ENCODE data around the gene MRO. TPM values are rescaled to one million over a fixed set of nuclear protein-coding genes. Genes with fewer than 3 reads are reported as not detected.

The MRO gene
- total and polyA plus RNA-seq, 2 of the 8 experiments (the other 6 are each of a cell fraction or from before 2014, with no cell fraction given), result 0.65 to 1.0 TPM

DNA sequence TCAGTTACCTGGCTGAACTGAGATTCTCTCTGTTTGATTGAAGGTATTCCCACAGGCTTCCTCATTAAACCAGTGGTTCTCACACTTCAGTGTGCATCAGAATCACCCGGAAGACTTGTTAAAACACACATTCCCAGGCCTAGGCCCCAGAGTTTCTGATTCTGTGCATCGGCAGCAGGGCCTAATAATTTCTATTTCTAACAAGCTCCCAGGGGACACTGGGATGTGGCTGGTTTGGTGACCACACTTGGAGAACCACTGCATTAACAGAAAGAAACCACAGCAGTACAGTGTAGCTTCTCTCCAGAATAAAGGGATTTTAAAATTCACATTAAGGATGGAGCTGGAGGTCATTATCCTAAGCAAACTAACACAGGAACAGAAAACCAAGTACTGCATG, 6.5 kb downstream of the MRO start (continued):
- TF ChIP-seq CEBPB (IDR thresholded peaks at IDR 0.05; ENCODE audit: low read depth, low read length), result no peak
- TF ChIP-seq, protein P1, sequence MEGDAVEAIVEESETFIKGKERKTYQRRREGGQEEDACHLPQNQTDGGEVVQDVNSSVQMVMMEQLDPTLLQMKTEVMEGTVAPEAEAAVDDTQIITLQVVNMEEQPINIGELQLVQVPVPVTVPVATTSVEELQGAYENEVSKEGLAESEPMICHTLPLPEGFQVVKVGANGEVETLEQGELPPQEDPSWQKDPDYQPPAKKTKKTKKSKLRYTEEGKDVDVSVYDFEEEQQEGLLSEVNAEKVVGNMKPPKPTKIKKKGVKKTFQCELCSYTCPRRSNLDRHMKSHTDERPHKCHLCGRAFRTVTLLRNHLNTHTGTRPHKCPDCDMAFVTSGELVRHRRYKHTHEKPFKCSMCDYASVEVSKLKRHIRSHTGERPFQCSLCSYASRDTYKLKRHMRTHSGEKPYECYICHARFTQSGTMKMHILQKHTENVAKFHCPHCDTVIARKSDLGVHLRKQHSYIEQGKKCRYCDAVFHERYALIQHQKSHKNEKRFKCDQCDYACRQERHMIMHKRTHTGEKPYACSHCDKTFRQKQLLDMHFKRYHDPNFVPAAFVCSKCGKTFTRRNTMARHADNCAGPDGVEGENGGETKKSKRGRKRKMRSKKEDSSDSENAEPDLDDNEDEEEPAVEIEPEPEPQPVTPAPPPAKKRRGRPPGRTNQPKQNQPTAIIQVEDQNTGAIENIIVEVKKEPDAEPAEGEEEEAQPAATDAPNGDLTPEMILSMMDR (IDR thresholded peaks at IDR 0.05; ENCODE audit: control extremely low read depth in 1 of 3, insufficient read depth in 1 of 3, low read depth in 1 of 3, low read length in 3 of 3), result no peak
- TF ChIP-seq ASH2L (IDR thresholded peaks at IDR 0.05; ENCODE audit: low read length), result no peak
- TF ChIP-seq CHD2 (IDR thresholded peaks at IDR 0.05; ENCODE audit: low read length), result no peak
